ENCODE results near the gene CGNL1. TPM values are rescaled to one million over a fixed set of nuclear protein-coding genes. Genes with fewer than 3 reads are reported as not detected.

CGNL1 gene
- total RNA-seq (2022; extraction: Qiagen RNA extraction), result 0.60 to 0.80 TPM (median 0.73 TPM) in 5 replicates

GRCh38 chr15:57375827-57376695 is at the start of gene CGNL1:
CGNL1 (plus strand) TSS chr15:57376505; CDS start chr15:57438000, 61,495 bp downstream.

GRCh38 chr15:57591822-57592367 is 215.6 kb downstream of the CGNL1 start, which contains the start of gene MYZAP:
MYZAP (plus strand) TSS chr15:57591904; CDS start chr15:57592035, 131 bp downstream.

Other genes starting within 250 kb of the CGNL1 start
- gene MYZAP, start 215.4 kb downstream of the CGNL1 start, total RNA-seq (2022; extraction: Qiagen RNA extraction), result 0.94 to 1.5 TPM (median 1.3 TPM) in 5 replicates

All from A549 treated with dexamethasone at 1 μM for 4 hours (cell line).